K562 (cell line): ENCODE measurements around the gene XPOT. TPM values are rescaled to one million over a fixed set of nuclear protein-coding genes. Genes with fewer than 3 reads are reported as not detected.

Experiments
- ATAC-seq: fragments of 200-7000 bp; cut with Tn5 transposase; 3 replicates; pipeline ENCODE4 v1.9.1; 2020; ENCODE audit warnings: moderate library complexity
- BruUV-seq: library from RNA; stranded (reverse); fragments of 400-500 nt; replicated peaks from 2 replicates; lab custom pipeline; 2021; lab: Mats Ljungman, UMichigan
- CTCF ChIA-PET: fragments of 300-600 bp; formaldehyde crosslinking; extraction: SDS; loops from one replicate; lab custom pipeline; 2021; ENCODE audit warnings: low intra/inter-chr PET ratio; lab: Yijun Ruan, JAX
- POLR2A ChIA-PET: fragments of 300-600, 350-650 bp; sonication (Branson Sonifier 250); formaldehyde crosslinking; extraction: SDS; loops from one replicate; lab custom pipeline; 2021; ENCODE audit warnings: antibody characterized with exemption, inconsistent platforms; lab: Yijun Ruan, JAX
- DNase-seq, 4 experiments: peaks; one replicate each; pipeline versions ENCODE4 v3.0.0 to v3.0.0-alpha.2; 2011 to 2018; ENCODE audit warnings: low spot score in 3 of 4, mixed read lengths in 3 of 4; ENCODE audit errors: extremely low read depth in 1 of 4
- FAIRE-seq: peaks from 2 replicates; lab custom pipeline; 2011; peaks lifted over from hg19 to GRCh38; lab: Jason Lieb, UNC
- H2AFZ ChIP-seq: 2 replicates; pipeline ENCODE4 v1.6.0; 2011; ENCODE audit warnings: low read depth, low read length, control low read depth, inconsistent platforms
- H3K27ac ChIP-seq: fragments of 200-600 bp; 3 replicates; pipeline ENCODE4 v1.8.0; 2011; ENCODE audit warnings: low read depth, mild to moderate bottlenecking, control low read depth, inconsistent platforms, low read length, moderate library complexity, mixed read lengths; ENCODE audit errors: extremely low read depth
- H3K27me3 ChIP-seq, 2 experiments: fragments of 300-600 bp in 1 of 2; 2 replicates in 1 of 2; 3 replicates in 1 of 2; pipeline versions ENCODE4 v1.6.0 to v1.8.0; 2011; ENCODE audit warnings: inconsistent platforms in 2 of 2, low read length in 2 of 2, mild to moderate bottlenecking in 1 of 2, mixed read lengths in 1 of 2, moderate library complexity in 1 of 2; ENCODE audit not compliant: control insufficient read depth in 2 of 2, insufficient read depth in 2 of 2
- H3K36me3 ChIP-seq: fragments of 300-600 bp; 3 replicates; pipeline ENCODE4 v1.8.0; 2011; ENCODE audit warnings: mild to moderate bottlenecking, low read length, inconsistent platforms; ENCODE audit not compliant: control insufficient read depth, insufficient read depth
- H3K4me1 ChIP-seq, 2 experiments: fragments of 200-600 bp in 1 of 2; replicated peaks in 1 of 2; 2 replicates in 1 of 2; 3 replicates in 1 of 2; pipeline versions ENCODE4 v1.5.1 to v1.8.0; 2011; ENCODE audit warnings: inconsistent platforms in 2 of 2, low read length in 2 of 2, mild to moderate bottlenecking in 1 of 2, mixed read lengths in 1 of 2, moderate library complexity in 1 of 2; ENCODE audit not compliant: control insufficient read depth in 2 of 2, insufficient read depth in 2 of 2
- H3K4me2 ChIP-seq: 2 replicates; pipeline ENCODE4 v1.6.1; 2011; ENCODE audit warnings: low read length, control low read depth, inconsistent platforms, mixed read lengths; ENCODE audit not compliant: insufficient read depth
- H3K4me3 ChIP-seq: fragments of 200-600 bp; sonication (generic), shearing (Covaris generic); 2 replicates; pipeline ENCODE4 v1.5.1; 2016; ENCODE audit warnings: control low read depth, inconsistent platforms
- H3K79me2 ChIP-seq: fragments of 200-600 bp; 3 replicates; pipeline ENCODE4 v1.8.0; 2011; ENCODE audit warnings: low read length, inconsistent platforms; ENCODE audit not compliant: control insufficient read depth, insufficient read depth
- H3K9ac ChIP-seq, 2 experiments: 2 replicates each; pipeline versions ENCODE4 v1.6.0 to v1.6.1; 2011; ENCODE audit warnings: low read depth in 2 of 2, low read length in 2 of 2, control low read depth in 1 of 2, inconsistent platforms in 1 of 2, mild to moderate bottlenecking in 1 of 2, mixed read lengths in 1 of 2; ENCODE audit not compliant: insufficient read depth in 1 of 2
- H3K9me1 ChIP-seq: one replicate; pipeline ENCODE4 v1.6.0; 2011; ENCODE audit warnings: inconsistent platforms, mild to moderate bottlenecking, low read length, moderate library complexity; ENCODE audit not compliant: control insufficient read depth, insufficient read depth
- H3K9me3 ChIP-seq: replicated peaks from 2 replicates; pipeline ENCODE4 v1.5.1; 2011; ENCODE audit warnings: low read depth, low read length, inconsistent platforms; ENCODE audit not compliant: control insufficient read depth, insufficient read depth
- H4K20me1 ChIP-seq: replicated peaks from 2 replicates; pipeline ENCODE4 v1.6.1; 2011; ENCODE audit warnings: low read length, inconsistent platforms, mixed read lengths; ENCODE audit not compliant: control insufficient read depth, insufficient read depth
- C11orf30 ChIP-seq: fragments of 450-650 bp; IDR thresholded peaks from 2 replicates; pipeline ENCODE4 v1.6.1; 2016; ENCODE audit warnings: low read depth, mild to moderate bottlenecking
- HOXB6 ChIP-seq: fragments of 250-450 bp; sonication (Bioruptor Pico); IDR thresholded peaks from 2 replicates; pipeline ENCODE4 v1.5.1; 2022; ENCODE audit warnings: mild to moderate bottlenecking, borderline replicate concordance
- NR2C1 ChIP-seq, 2 experiments: fragments of 450-650 bp; IDR thresholded peaks; 2 replicates each; pipeline ENCODE4 v1.6.1; 2017; ENCODE audit warnings: mild to moderate bottlenecking in 2 of 2, antibody characterized with exemption in 1 of 2, inconsistent platforms in 1 of 2, missing compliant biosample characterization in 1 of 2, missing genetic modification characterization in 1 of 2
- SMAD3 ChIP-seq: fragments of 450-650 bp; formaldehyde crosslinking; conservative IDR thresholded peaks from 2 replicates; pipeline ENCODE4 v1.4.0; 2020; ENCODE audit warnings: mild to moderate bottlenecking
- TARDBP ChIP-seq: fragments of 450-650 bp; IDR thresholded peaks from 2 replicates; pipeline ENCODE4 v1.6.1; 2016
- XRCC5 ChIP-seq: fragments of 200-400 bp; formaldehyde crosslinking; IDR thresholded peaks from 2 replicates; pipeline ENCODE4 v1.6.1; 2017; ENCODE audit warnings: low read depth, mild to moderate bottlenecking, low read length
- ZBTB8A ChIP-seq: fragments of 450-650 bp; IDR thresholded peaks from 2 replicates; pipeline ENCODE4 v1.6.1; 2018; ENCODE audit warnings: mild to moderate bottlenecking, moderate library complexity; ENCODE audit not compliant: partially characterized antibody
- ZFP36 ChIP-seq: fragments of 150-350 bp; IDR thresholded peaks from 2 replicates; pipeline ENCODE4 v1.6.1; 2018; ENCODE audit warnings: low read length, low read depth; ENCODE audit not compliant: partially characterized antibody
- ZNF140 ChIP-seq: fragments of 250-450 bp; sonication (Bioruptor Pico); IDR thresholded peaks from 2 replicates; pipeline ENCODE4 v1.8.0; 2021; ENCODE audit warnings: moderate library complexity, mild to moderate bottlenecking, inconsistent platforms
- ZNF239 ChIP-seq: fragments of 250-450 bp; sonication (Bioruptor Pico); IDR thresholded peaks from 2 replicates; pipeline ENCODE4 v1.4.0; 2020; ENCODE audit warnings: mild to moderate bottlenecking
- ZNF316 ChIP-seq: fragments of 450-650 bp; IDR thresholded peaks from 2 replicates; pipeline ENCODE4 v1.6.1; 2016
- ZNF444 ChIP-seq: fragments of 250-450 bp; sonication (Bioruptor Pico); IDR thresholded peaks from 2 replicates; pipeline ENCODE4 v1.4.0; 2020; ENCODE audit warnings: mild to moderate bottlenecking, moderate library complexity
- WGBS: fragments of 100-300 bp; shearing (Covaris generic); methylation state at CpG from one replicate; pipeline ENCODE4 v1.1.6; 2016; ENCODE audit warnings: low coverage, mixed read lengths; ENCODE audit not compliant: insufficient coverage; ENCODE audit errors: missing lambda C conversion rate; 5-methylcytosine and 5-hydroxymethylcytosine counted together
- in situ Hi-C: fragments of 300-500 bp; cut with MboI; formaldehyde crosslinking; loops from 4 replicates; pipeline ENCODE4 v1.15.0; 2018; ENCODE audit warnings: inconsistent platforms, mixed read lengths
- intact Hi-C: fragments of 100-400 bp; cut with micrococcal nuclease; formaldehyde crosslinking; loops from 2 replicates; pipeline ENCODE4 v1.14.2; 2022
- polyA plus RNA-seq, 8 experiments: library from polyadenylated mRNA; depleted of rRNA in 4 of 8; stranded (reverse) in 5 of 8; unstranded in 3 of 8; fragments of >200 nt; fragmentation: Nextera tagmentation in 2 of 8; fragmentation: Illumina TruSeq in 1 of 8; extraction: Ambion mirVana in 2 of 8; extraction: Trizol in 1 of 8; gene quantifications; 2 replicates each; pipeline versions ENCODE4 v1.2.1 to v1.2.3, GENCODE V29; 2011 to 2014; ENCODE audit warnings: inconsistent platforms in 1 of 8, missing spikeins in 1 of 8
- total RNA-seq, 7 experiments: library from RNA; depleted of rRNA in 6 of 7; stranded (reverse); fragments of >200 nt in 6 of 7; fragmentation: Illumina TruSeq in 2 of 7; extraction: Trizol in 2 of 7; gene quantifications; 2 replicates each; pipeline versions ENCODE4 v1.2.1 to v1.2.3, GENCODE V29; 2011 to 2021; ENCODE audit warnings: low replicate concordance in 1 of 7
- TF ChIP-seq, protein P1 (sequence below): fragments of 250-450 bp; sonication (Bioruptor Pico); IDR thresholded peaks from 2 replicates; pipeline ENCODE4 v1.8.0; 2022; ENCODE audit warnings: inconsistent platforms

The XPOT gene
- total and polyA plus RNA-seq, 9 of the 15 experiments (the other 6 are each of a cell fraction or from before 2014, with no cell fraction given) = 26.2 to 192 (median 102) TPM

DNA sequence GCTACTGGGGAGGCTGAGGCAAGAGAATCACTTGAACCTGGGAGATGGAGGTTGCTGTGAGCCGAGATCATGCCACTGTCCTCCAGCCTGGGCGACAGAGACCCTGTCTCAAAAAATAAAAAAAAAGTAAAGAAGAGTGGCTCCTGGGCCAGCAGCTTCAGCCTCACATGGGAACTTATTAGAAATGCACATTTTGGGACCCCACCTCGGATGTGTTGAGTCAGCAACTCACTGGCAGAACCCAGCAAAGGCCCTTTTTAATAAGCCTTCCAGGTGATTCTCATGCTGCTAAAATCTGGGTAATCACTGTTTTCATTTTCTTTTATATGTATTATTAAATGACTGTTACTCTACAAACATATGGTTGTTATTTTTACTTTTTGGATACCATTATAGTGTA, 89.3 kb downstream of the XPOT start:
- 90% methylated on average over 3 of the region's 3 CpGs for WGBS
- Histone ChIP-seq H3K27ac (no peak overlapping the region), H2AFZ (no peak overlapping the region), H3K9me3 (no peaks in the 10 kb centered on the region), H3K4me3 (no peak overlapping the region), H3K9ac (no peak overlapping the region), H3K36me3 (peaks cover 74% of the 10 kb centered on the region)
- DNase-seq (no peak), ATAC-seq (no peak)
- POLR2A ChIA-PET = no interaction called here
- TF ChIP-seq ZNF239 (CRISPR knock-in tag) (no peak), C11orf30 (0 out of 2 replicates have a peak, but pooled peaks have one; percentile 21), ZNF316 (peak; percentile 44; the same call in 1 of the 2 replicates), ZNF140 (CRISPR knock-in tag) (no peak)
- TF ChIP-seq, all 486 proteins: peak for 2
- in situ Hi-C loops (no loop called here), intact Hi-C loops (no loop called here)
- CTCF ChIA-PET = no interaction called here
- H3K4me2 ChIP-seq = no peak overlapping the region
- no peaks in the 10 kb centered on the region for H3K9me1 ChIP-seq
- no peak for FAIRE-seq
- H3K4me1 ChIP-seq = no peaks in the 10 kb centered on the region
- no peaks in the 10 kb centered on the region for H3K27me3 ChIP-seq
- no TSS peak for BruUV-seq
- H3K79me2 ChIP-seq = no peaks in the 10 kb centered on the region
- H4K20me1 ChIP-seq = no peaks in the 10 kb centered on the region

DNA sequence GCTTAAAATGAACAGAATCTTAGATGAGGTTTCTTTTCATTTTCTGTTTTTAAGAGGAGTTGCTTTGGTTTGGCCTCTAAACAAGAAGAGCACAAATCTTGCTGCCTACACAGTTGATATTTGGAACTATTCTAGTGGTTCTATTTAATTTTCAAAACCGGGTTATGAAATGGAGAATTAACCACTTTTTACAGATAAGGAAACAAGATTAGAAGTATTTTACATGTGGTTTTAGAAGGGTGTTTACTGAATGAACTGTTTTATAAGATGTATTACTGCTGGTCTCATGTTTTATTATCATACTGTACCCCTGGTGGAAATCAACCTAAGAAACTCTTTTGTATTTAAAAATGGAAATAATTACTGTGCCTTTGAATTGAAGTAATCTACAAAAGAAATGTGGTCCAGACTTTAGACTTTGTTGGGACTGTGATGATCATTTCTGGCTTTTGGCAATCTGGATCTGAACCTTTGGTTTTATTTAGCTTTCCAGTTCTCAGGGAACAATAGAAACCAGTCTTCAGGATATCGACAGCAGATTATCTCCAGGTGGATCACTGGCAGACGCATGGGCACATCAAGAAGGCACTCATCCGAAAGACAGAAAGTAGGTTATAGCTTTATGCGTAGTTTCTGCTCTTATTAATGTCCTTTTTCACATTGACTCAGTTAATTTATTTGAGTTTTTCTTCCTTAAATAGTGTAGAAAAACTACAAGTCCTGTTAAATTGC, 91.0 kb downstream of the XPOT start:
- FAIRE-seq = no peak
- in situ Hi-C loops = no loop called here
- WGBS = 91% methylated on average over 5 of the region's 5 CpGs

More for the DNA sequence above, 91.0 kb downstream of the XPOT start:
- Histone ChIP-seq H4K20me1 (no peaks in the 10 kb centered on the region), H3K27ac (no peak overlapping the region), H3K9me3 (no peaks in the 10 kb centered on the region), H3K4me1 (no peaks in the 10 kb centered on the region), H3K79me2 (no peaks in the 10 kb centered on the region), H2AFZ (no peak overlapping the region), H3K27me3 (no peaks in the 10 kb centered on the region), H3K9me1 (no peaks in the 10 kb centered on the region), H3K4me2 (no peak overlapping the region), H3K36me3 (peaks cover 71% of the 10 kb centered on the region), H3K4me3 (no peak overlapping the region), H3K9ac (no peak overlapping the region)
- DNase-seq = no peak
- TF ChIP-seq ZNF444 = no peak
- TF ChIP-seq SMAD3 (CRISPR knock-in tag) = no peak
- no peak for TF ChIP-seq HOXB6 (CRISPR knock-in tag)
- no peak for TF ChIP-seq XRCC5
- no peak for TF ChIP-seq ZBTB8A
- no peak for TF ChIP-seq NR2C1 (IDR thresholded peaks at IDR 0.05)
- no peak for TF ChIP-seq NR2C1 (tag; IDR thresholded peaks at IDR 0.05)
- TF ChIP-seq TARDBP = no peak
- TF ChIP-seq ZFP36 = no peak
- TF ChIP-seq ZNF316 = no peak
- TF ChIP-seq, protein P1, sequence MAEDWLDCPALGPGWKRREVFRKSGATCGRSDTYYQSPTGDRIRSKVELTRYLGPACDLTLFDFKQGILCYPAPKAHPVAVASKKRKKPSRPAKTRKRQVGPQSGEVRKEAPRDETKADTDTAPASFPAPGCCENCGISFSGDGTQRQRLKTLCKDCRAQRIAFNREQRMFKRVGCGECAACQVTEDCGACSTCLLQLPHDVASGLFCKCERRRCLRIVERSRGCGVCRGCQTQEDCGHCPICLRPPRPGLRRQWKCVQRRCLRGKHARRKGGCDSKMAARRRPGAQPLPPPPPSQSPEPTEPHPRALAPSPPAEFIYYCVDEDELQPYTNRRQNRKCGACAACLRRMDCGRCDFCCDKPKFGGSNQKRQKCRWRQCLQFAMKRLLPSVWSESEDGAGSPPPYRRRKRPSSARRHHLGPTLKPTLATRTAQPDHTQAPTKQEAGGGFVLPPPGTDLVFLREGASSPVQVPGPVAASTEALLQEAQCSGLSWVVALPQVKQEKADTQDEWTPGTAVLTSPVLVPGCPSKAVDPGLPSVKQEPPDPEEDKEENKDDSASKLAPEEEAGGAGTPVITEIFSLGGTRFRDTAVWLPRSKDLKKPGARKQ (CRISPR knock-in tag) = no peak
- intact Hi-C loops = no loop called here
- ChIA-PET POLR2A (interaction anchor here (0.5 kb wide), 1 partner anchor 38 kb away, joined by 3 read pairs; no protein-coding TSS in a partner anchor), CTCF (no interaction called here)
- BruUV-seq = no TSS peak
- no peak for ATAC-seq
